IMR-90 (cell line): ENCODE results near the gene ST6GALNAC4. TPM values are rescaled to one million over a fixed set of nuclear protein-coding genes. Genes with fewer than 3 reads are reported as not detected.

ENCODE experiments used
- ATAC-seq: fragments of 200-7000 bp; cut with Tn5 transposase; 2 replicates; pipeline ENCODE4 v1.9.1; 2020; ENCODE audit warnings: low read depth, mild to moderate bottlenecking, moderate library complexity
- BruUV-seq: library from RNA; stranded (reverse); fragments of 400-500 nt; replicated peaks from 2 replicates; lab custom pipeline; 2021; lab: Mats Ljungman, UMichigan
- CTCF ChIA-PET: fragments of 300-600 bp; formaldehyde crosslinking; extraction: SDS; loops from one replicate; lab custom pipeline; 2021; ENCODE audit warnings: antibody characterized with exemption; lab: Yijun Ruan, JAX
- POLR2A ChIA-PET: fragments of 300-600 bp; sonication (Branson Sonifier 250); formaldehyde crosslinking; loops from one replicate; lab custom pipeline; 2022; ENCODE audit warnings: antibody characterized with exemption; ENCODE audit not compliant: unreplicated experiment; lab: Charles Lee
- DNase-seq: peaks from one replicate; pipeline ENCODE4 v3.0.0; 2013
- H2AFZ ChIP-seq: replicated peaks from 2 replicates; pipeline ENCODE3; 2013; ENCODE audit warnings: low read length, mild to moderate bottlenecking; ENCODE audit not compliant: poor library complexity
- H2AK5ac ChIP-seq: 2 replicates; pipeline ENCODE4 v1.6.1; 2013; ENCODE audit warnings: low read depth, low read length, inconsistent platforms
- H2AK9ac ChIP-seq: replicated peaks from 2 replicates; pipeline ENCODE3; 2013; ENCODE audit warnings: mild to moderate bottlenecking, low read depth, low read length, moderate library complexity; ENCODE audit not compliant: poor library complexity
- H2BK120ac ChIP-seq: 2 replicates; pipeline ENCODE4 v1.6.1; 2013; ENCODE audit warnings: low read depth, low read length, inconsistent platforms
- H2BK15ac ChIP-seq: 3 replicates; pipeline ENCODE4 v1.6.1; 2013; ENCODE audit warnings: low read depth, low read length, inconsistent platforms
- H2BK20ac ChIP-seq: 2 replicates; pipeline ENCODE4 v1.6.1; 2013; ENCODE audit warnings: low read depth, mild to moderate bottlenecking, inconsistent platforms, low read length, moderate library complexity
- H2BK5ac ChIP-seq: 2 replicates; pipeline ENCODE4 v1.6.1; 2013; ENCODE audit warnings: mild to moderate bottlenecking, low read depth, low read length, inconsistent platforms; ENCODE audit not compliant: poor library complexity, severe bottlenecking
- H3K14ac ChIP-seq: replicated peaks from 2 replicates; pipeline ENCODE4 v1.6.1; 2013; ENCODE audit warnings: low read depth, low read length, inconsistent platforms
- H3K18ac ChIP-seq: 2 replicates; pipeline ENCODE4 v1.6.1; 2013; ENCODE audit warnings: low read depth, low read length, control low read depth
- H3K23ac ChIP-seq: 2 replicates; pipeline ENCODE4 v1.6.1; 2013; ENCODE audit warnings: low read depth, low read length, inconsistent platforms
- H3K27ac ChIP-seq: 2 replicates; pipeline ENCODE4 v1.5.1; 2013; ENCODE audit warnings: mild to moderate bottlenecking, control low read depth, low read length; ENCODE audit not compliant: insufficient read depth
- H3K27me3 ChIP-seq: 2 replicates; pipeline ENCODE4 v1.6.1; 2013; ENCODE audit warnings: low read length; ENCODE audit not compliant: control insufficient read depth, insufficient read depth
- H3K36me3 ChIP-seq: 2 replicates; pipeline ENCODE4 v1.6.1; 2013; ENCODE audit warnings: low read length, mixed read lengths; ENCODE audit not compliant: control insufficient read depth, insufficient read depth
- H3K4ac ChIP-seq: 2 replicates; pipeline ENCODE4 v1.6.1; 2013; ENCODE audit warnings: low read depth, low read length, inconsistent platforms
- H3K4me1 ChIP-seq: 2 replicates; pipeline ENCODE4 v1.6.1; 2013; ENCODE audit warnings: low read length, mixed read lengths; ENCODE audit not compliant: control insufficient read depth, insufficient read depth
- H3K4me2 ChIP-seq: 2 replicates; pipeline ENCODE4 v1.6.1; 2013; ENCODE audit warnings: low read depth, mild to moderate bottlenecking, control low read depth, low read length, moderate library complexity
- H3K4me3 ChIP-seq: 2 replicates; pipeline ENCODE4 v1.5.1; 2013; ENCODE audit warnings: low read depth, mild to moderate bottlenecking, control low read depth, low read length, moderate library complexity; ENCODE audit not compliant: insufficient read depth
- H3K56ac ChIP-seq: 2 replicates; pipeline ENCODE4 v1.6.1; 2013; ENCODE audit warnings: low read length, inconsistent platforms; ENCODE audit not compliant: insufficient read depth; ENCODE audit errors: extremely low read depth
- H3K79me1 ChIP-seq, 2 experiments: 2 replicates each; pipeline ENCODE4 v1.6.1; 2013; ENCODE audit warnings: low read length in 2 of 2, inconsistent platforms in 1 of 2, low read depth in 1 of 2
- H3K9ac ChIP-seq: 2 replicates; pipeline ENCODE4 v1.6.1; 2013; ENCODE audit warnings: low read depth, low read length, control low read depth
- H3K9me1 ChIP-seq: 2 replicates; pipeline ENCODE4 v1.6.1; 2013; ENCODE audit warnings: low read length, inconsistent platforms; ENCODE audit not compliant: insufficient read depth
- H3K9me3 ChIP-seq: 2 replicates; pipeline ENCODE4 v1.6.1; 2013; ENCODE audit warnings: low read length; ENCODE audit not compliant: control insufficient read depth, insufficient read depth
- H4K20me1 ChIP-seq: 2 replicates; pipeline ENCODE4 v1.6.1; 2013; ENCODE audit warnings: low read length, inconsistent platforms; ENCODE audit not compliant: insufficient read depth
- H4K5ac ChIP-seq: 2 replicates; pipeline ENCODE4 v1.6.1; 2013; ENCODE audit warnings: mild to moderate bottlenecking, low read depth, low read length, control low read depth
- H4K8ac ChIP-seq, 2 experiments: 2 replicates each; pipeline ENCODE4 v1.6.1; 2013; ENCODE audit warnings: low read depth in 2 of 2, low read length in 2 of 2, control low read depth in 1 of 2, inconsistent platforms in 1 of 2
- H4K91ac ChIP-seq: 2 replicates; pipeline ENCODE4 v1.6.1; 2013; ENCODE audit warnings: low read depth, low read length, inconsistent platforms; ENCODE audit not compliant: insufficient read depth
- BHLHE40 ChIP-seq: fragments of 150-350 bp; IDR thresholded peaks from 2 replicates; pipeline ENCODE4 v1.6.1; 2016; ENCODE audit warnings: mild to moderate bottlenecking, low read depth, low read length
- MAZ ChIP-seq: IDR thresholded peaks from 2 replicates; pipeline ENCODE4 v1.6.1; 2012; ENCODE audit warnings: low read depth, mild to moderate bottlenecking, low read length, improper control_type of control experiment, moderate library complexity, borderline replicate concordance
- RAD21 ChIP-seq: IDR thresholded peaks from 2 replicates; pipeline ENCODE4 v1.6.1; 2012; ENCODE audit warnings: low read length, improper control_type of control experiment
- RCOR1 ChIP-seq: IDR thresholded peaks from 2 replicates; pipeline ENCODE4 v1.6.1; 2012; ENCODE audit warnings: mild to moderate bottlenecking, low read length, improper control_type of control experiment; ENCODE audit not compliant: insufficient replicate concordance
- SMC3 ChIP-seq: fragments of 150-350 bp; IDR thresholded peaks from 2 replicates; pipeline ENCODE4 v1.6.1; 2016; ENCODE audit warnings: low read depth, mild to moderate bottlenecking, antibody characterized with exemption, low read length, moderate library complexity
- WGBS, 2 experiments: methylation state at CpG; one replicate each; pipeline versions ENCODE4 v1.1.5 to v1.1.7; 2013; ENCODE audit warnings: missing lambda C conversion rate in 2 of 2; ENCODE audit not compliant: insufficient read length in 1 of 2; ENCODE audit errors: extremely low coverage in 2 of 2; 5-methylcytosine and 5-hydroxymethylcytosine counted together
- dilution Hi-C: fragments of 300-500 bp; cut with HindIII; formaldehyde crosslinking; loops from one replicate; pipeline ENCODE4 v1.14.3; 2018; ENCODE audit warnings: low sequenced_read_pairs; ENCODE audit not compliant: unreplicated experiment
- in situ Hi-C: fragments of 300-500 bp; cut with MboI; formaldehyde crosslinking; loops from 3 replicates; pipeline ENCODE4 v1.14.3; 2019; ENCODE audit warnings: low sequenced_read_pairs, inconsistent platforms, mixed read lengths
- intact Hi-C: fragments of 100-400 bp; cut with micrococcal nuclease; formaldehyde crosslinking; loops from 2 replicates; pipeline ENCODE4 v1.10.0; 2022
- polyA plus RNA-seq, 3 experiments: library from polyadenylated mRNA; depleted of rRNA; stranded (reverse); fragments of >200 nt; gene quantifications; 2 replicates each; pipeline ENCODE4 v1.2.3, GENCODE V29; 2012; ENCODE audit warnings: low replicate concordance in 1 of 3
- total RNA-seq: library from RNA; depleted of rRNA; stranded (reverse); fragments of >200 nt; gene quantifications from 2 replicates; pipeline ENCODE4 v1.2.3, GENCODE V29; 2012
- TF ChIP-seq, protein P1 (sequence below): conservative IDR thresholded peaks from 2 replicates; pipeline ENCODE4 v1.5.1; 2012; ENCODE audit warnings: mild to moderate bottlenecking, low read depth, low read length, improper control_type of control experiment

The ST6GALNAC4 gene
- total and polyA plus RNA-seq, 2 of the 4 experiments (the other 2 are of a cell fraction), result 12.5 to 32.9 TPM

GRCh38 chr9:127921557-127922120, 4.8 kb upstream of the ST6GALNAC4 start:
- Histone ChIP-seq H3K23ac (no peak overlapping the region), H2BK120ac (peak overlapping the region; percentile 47; the same call in 1 of the 2 replicates), H3K9me1 (peaks cover 19% of the 10 kb centered on the region), H3K36me3 (no peaks in the 10 kb centered on the region), H3K27me3 (no peaks in the 10 kb centered on the region), H2BK20ac (peak overlapping the region; percentile 22; the same call in 1 of the 2 replicates), H2AK5ac (peak overlapping the region; percentile 72), H4K91ac (no peak overlapping the region), H3K56ac (no peak overlapping the region), H4K8ac (peak overlapping the region in 1 of 2 experiments; percentile 73; a peak in 2 of 4 replicates), H3K4me3 (no peak overlapping the region), H2BK5ac (no peak overlapping the region), H2BK15ac (no peak overlapping the region; the same call in 2 of the 3 replicates), H3K79me1 (peaks cover 0 to 12% of the 10 kb centered on the region in 2 experiments; a peak in 2 of 4 replicates), H3K4ac (peak overlapping the region; percentile 75), H3K14ac (no peak overlapping the region), H2AFZ (peak overlapping the region; percentile 93), H4K20me1 (peaks cover 6% of the 10 kb centered on the region), H3K27ac (no peak overlapping the region), H3K4me2 (peak overlapping the region; percentile 53), H3K9me3 (no peaks in the 10 kb centered on the region), H3K9ac (no peak overlapping the region), H4K5ac (no peak overlapping the region), H3K4me1 (peaks cover 23% of the 10 kb centered on the region), H2AK9ac (peak overlapping the region; percentile 81), H3K18ac (no peak overlapping the region)
- intact Hi-C loops, result loop anchor here (1.0 to 10.0 kb wide), 4 partner anchors 186 to 717 kb away; partner anchors contain the start of gene TOR2A
- TF ChIP-seq SMC3 (peak; percentile 74), BHLHE40 (no peak; the same call in 1 of the 2 replicates), MAZ (peak; percentile 11; the same call in 1 of the 2 replicates), RAD21 (peak; percentile 95), RCOR1 (no peak)
- TF ChIP-seq, protein P1, sequence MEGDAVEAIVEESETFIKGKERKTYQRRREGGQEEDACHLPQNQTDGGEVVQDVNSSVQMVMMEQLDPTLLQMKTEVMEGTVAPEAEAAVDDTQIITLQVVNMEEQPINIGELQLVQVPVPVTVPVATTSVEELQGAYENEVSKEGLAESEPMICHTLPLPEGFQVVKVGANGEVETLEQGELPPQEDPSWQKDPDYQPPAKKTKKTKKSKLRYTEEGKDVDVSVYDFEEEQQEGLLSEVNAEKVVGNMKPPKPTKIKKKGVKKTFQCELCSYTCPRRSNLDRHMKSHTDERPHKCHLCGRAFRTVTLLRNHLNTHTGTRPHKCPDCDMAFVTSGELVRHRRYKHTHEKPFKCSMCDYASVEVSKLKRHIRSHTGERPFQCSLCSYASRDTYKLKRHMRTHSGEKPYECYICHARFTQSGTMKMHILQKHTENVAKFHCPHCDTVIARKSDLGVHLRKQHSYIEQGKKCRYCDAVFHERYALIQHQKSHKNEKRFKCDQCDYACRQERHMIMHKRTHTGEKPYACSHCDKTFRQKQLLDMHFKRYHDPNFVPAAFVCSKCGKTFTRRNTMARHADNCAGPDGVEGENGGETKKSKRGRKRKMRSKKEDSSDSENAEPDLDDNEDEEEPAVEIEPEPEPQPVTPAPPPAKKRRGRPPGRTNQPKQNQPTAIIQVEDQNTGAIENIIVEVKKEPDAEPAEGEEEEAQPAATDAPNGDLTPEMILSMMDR, result peak; percentile 87
- CTCF ChIA-PET, result interaction anchor here (0.8 to 1.2 kb wide), 4 partner anchors 9 to 332 kb away, joined by 3 to 4 read pairs (median 4); partner anchors contain the start of gene TOR2A
- DNase-seq, result no peak
- in situ Hi-C loops, result loop anchor here (5.0 kb wide), 1 partner anchor 334 kb away; no protein-coding TSS in a partner anchor
- ATAC-seq, result peak; percentile 8; the same call in 1 of the 2 replicates
- POLR2A ChIA-PET, result interaction anchor here (0.6 kb wide), 1 partner anchor 21 kb away, joined by 3 read pairs; no protein-coding TSS in a partner anchor
- no TSS peak for BruUV-seq
- 3% methylated on average over 21 of the region's 45 CpGs; no CpG with 5 or more reads in 1 of the 2 experiments for WGBS, 2 experiments
- dilution Hi-C loops, result no loop called here
